ENCODE data around the gene ALDH18A1.

GRCh38 chr10:95637911-95638310, 18.6 kb downstream of the ALDH18A1 start:
- no peak for TF ChIP-seq CTCF (IDR thresholded peaks at IDR 0.05; ENCODE audit: low read depth, low read length, missing input control)
- no peak for TF ChIP-seq HNF4A (conservative IDR thresholded peaks at IDR 0.05)
- no peak for TF ChIP-seq RXRA (IDR thresholded peaks at IDR 0.05)
- TF ChIP-seq ZBTB33 (IDR thresholded peaks at IDR 0.05): no peak

Data from liver (tissue), 3 donors.